Neural crest cell (in vitro differentiated cells): Measurements from ENCODE around the gene LARGE1. TPM values are rescaled to one million over a fixed set of nuclear protein-coding genes. Genes with fewer than 3 reads are reported as not detected.

Source experiments
- DNase-seq: peaks from one replicate; pipeline ENCODE4 v3.0.0; 2021; ENCODE audit warnings: low read depth, mixed read lengths, low spot score
- H3K27ac Mint-ChIP-seq: one replicate; pipeline ENCODE4 v1.8.0; 2021; ENCODE audit warnings: mild to moderate bottlenecking, mixed read lengths; ENCODE audit not compliant: unreplicated experiment
- H3K27me3 Mint-ChIP-seq: 2 replicates; pipeline ENCODE4 v1.8.0; 2021; ENCODE audit warnings: low read depth, mild to moderate bottlenecking, mixed read lengths
- H3K36me3 Mint-ChIP-seq: 2 replicates; pipeline ENCODE4 v1.8.0; 2021; ENCODE audit warnings: low read depth, mild to moderate bottlenecking, mixed read lengths
- H3K4me1 Mint-ChIP-seq: 2 replicates; pipeline ENCODE4 v1.8.0; 2021; ENCODE audit warnings: mixed read lengths
- H3K4me3 Mint-ChIP-seq: one replicate; pipeline ENCODE4 v1.8.0; 2021; ENCODE audit warnings: mild to moderate bottlenecking, mixed read lengths
- H3K9me3 Mint-ChIP-seq: 2 replicates; pipeline ENCODE4 v1.8.0; 2021; ENCODE audit warnings: mixed read lengths
- total RNA-seq: library from RNA; stranded (reverse); gene quantifications from 2 replicates; pipeline ENCODE4 v1.2.1, GENCODE V29; 2021
- TF ChIP-seq, protein P1 (sequence below): fragments of 200-600 bp; sonication (generic); conservative IDR thresholded peaks from 2 replicates; pipeline ENCODE4 v1.5.0; 2021; ENCODE audit warnings: antibody characterized with exemption, mild to moderate bottlenecking

Gene LARGE1
- total RNA-seq, 1 donor from 2014 or later, result 33.0 TPM

- Mint-ChIP-seq H3K27ac (no peak overlapping the region), H3K27me3 (no peaks in the 10 kb centered on the region), H3K4me3 (no peak overlapping the region), H3K4me1 (peaks cover 34% of the 10 kb centered on the region), H3K9me3 (peaks cover 4% of the 10 kb centered on the region), H3K36me3 (peaks cover 18% of the 10 kb centered on the region)
- TF ChIP-seq, protein P1, sequence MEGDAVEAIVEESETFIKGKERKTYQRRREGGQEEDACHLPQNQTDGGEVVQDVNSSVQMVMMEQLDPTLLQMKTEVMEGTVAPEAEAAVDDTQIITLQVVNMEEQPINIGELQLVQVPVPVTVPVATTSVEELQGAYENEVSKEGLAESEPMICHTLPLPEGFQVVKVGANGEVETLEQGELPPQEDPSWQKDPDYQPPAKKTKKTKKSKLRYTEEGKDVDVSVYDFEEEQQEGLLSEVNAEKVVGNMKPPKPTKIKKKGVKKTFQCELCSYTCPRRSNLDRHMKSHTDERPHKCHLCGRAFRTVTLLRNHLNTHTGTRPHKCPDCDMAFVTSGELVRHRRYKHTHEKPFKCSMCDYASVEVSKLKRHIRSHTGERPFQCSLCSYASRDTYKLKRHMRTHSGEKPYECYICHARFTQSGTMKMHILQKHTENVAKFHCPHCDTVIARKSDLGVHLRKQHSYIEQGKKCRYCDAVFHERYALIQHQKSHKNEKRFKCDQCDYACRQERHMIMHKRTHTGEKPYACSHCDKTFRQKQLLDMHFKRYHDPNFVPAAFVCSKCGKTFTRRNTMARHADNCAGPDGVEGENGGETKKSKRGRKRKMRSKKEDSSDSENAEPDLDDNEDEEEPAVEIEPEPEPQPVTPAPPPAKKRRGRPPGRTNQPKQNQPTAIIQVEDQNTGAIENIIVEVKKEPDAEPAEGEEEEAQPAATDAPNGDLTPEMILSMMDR, result no peak
- DNase-seq, result no peak
These were observed 212.7 kb downstream of the LARGE1 start for GRCh38 chr22:33707581-33707980.

- Mint-ChIP-seq H3K27me3 (no peaks in the 10 kb centered on the region), H3K4me1 (peaks cover 23% of the 10 kb centered on the region), H3K27ac (no peak overlapping the region), H3K4me3 (no peak overlapping the region), H3K9me3 (peaks cover 5% of the 10 kb centered on the region), H3K36me3 (peaks cover 18% of the 10 kb centered on the region)
- no peak for DNase-seq
- TF ChIP-seq, protein P1, result no peak
These were observed 214.2 kb downstream of the LARGE1 start for GRCh38 chr22:33706100-33706499.

GRCh38 chr22:33699176-33699575 is 221.1 kb downstream of the LARGE1 start:
- H3K27me3 Mint-ChIP-seq, result no peaks in the 10 kb centered on the region
- DNase-seq, result no peak
- H3K36me3 Mint-ChIP-seq, result peaks cover 21% of the 10 kb centered on the region
- H3K4me3 Mint-ChIP-seq, result no peak overlapping the region
- peaks cover 15% of the 10 kb centered on the region for H3K4me1 Mint-ChIP-seq
- H3K9me3 Mint-ChIP-seq, result peaks cover 5% of the 10 kb centered on the region
- H3K27ac Mint-ChIP-seq, result no peak overlapping the region
- TF ChIP-seq, protein P1, result no peak

- no peak overlapping the region for H3K27ac Mint-ChIP-seq
- H3K36me3 Mint-ChIP-seq, result peaks cover 17% of the 10 kb centered on the region
- H3K9me3 Mint-ChIP-seq, result peaks cover 2% of the 10 kb centered on the region
- TF ChIP-seq, protein P1, result no peak
- no peak for DNase-seq
- no peaks in the 10 kb centered on the region for H3K27me3 Mint-ChIP-seq
- H3K4me3 Mint-ChIP-seq, result no peak overlapping the region
- H3K4me1 Mint-ChIP-seq, result peaks cover 15% of the 10 kb centered on the region
These were observed 222.6 kb downstream of the LARGE1 start for GRCh38 chr22:33697640-33698039.

- TF ChIP-seq, protein P1, result no peak
- DNase-seq, result no peak
- H3K9me3 Mint-ChIP-seq, result peaks cover 3% of the 10 kb centered on the region
- H3K4me1 Mint-ChIP-seq, result peaks cover 12% of the 10 kb centered on the region
- H3K27me3 Mint-ChIP-seq, result no peaks in the 10 kb centered on the region
- peaks cover 8% of the 10 kb centered on the region for H3K36me3 Mint-ChIP-seq
- no peak overlapping the region for H3K27ac Mint-ChIP-seq
- no peak overlapping the region for H3K4me3 Mint-ChIP-seq
These were observed 229.1 kb downstream of the LARGE1 start for GRCh38 chr22:33691057-33691630.
